WTC11 (cell line): ENCODE results near the gene ALOX15. TPM values are rescaled to one million over a fixed set of nuclear protein-coding genes. Genes with fewer than 3 reads are reported as not detected.

ENCODE experiments used
- ATAC-seq: fragments of 200-7000 bp; cut with Tn5 transposase; 2 replicates; pipeline ENCODE4 v1.10.0; 2021; ENCODE audit warnings: mild to moderate bottlenecking, moderate library complexity
- CTCF ChIA-PET: fragments of 300-600 bp; sonication (Branson Sonifier 250); formaldehyde crosslinking; loops from one replicate; lab custom pipeline; 2021; ENCODE audit warnings: antibody characterized with exemption; lab: Charles Lee
- POLR2A ChIA-PET: fragments of 350-600 bp; sonication (Branson Sonifier 250); formaldehyde crosslinking; loops from one replicate; lab custom pipeline; 2021; ENCODE audit warnings: antibody characterized with exemption; lab: Charles Lee
- DNase-seq: peaks from one replicate; pipeline ENCODE4 v3.0.0; 2021; ENCODE audit warnings: low spot score
- H3K27ac Mint-ChIP-seq: 2 replicates; pipeline ENCODE4 v1.8.0; 2021; ENCODE audit warnings: mixed read lengths
- H3K27me3 Mint-ChIP-seq: 2 replicates; pipeline ENCODE4 v1.8.0; 2021; ENCODE audit warnings: low read depth, mild to moderate bottlenecking, moderate library complexity, mixed read lengths
- H3K36me3 Mint-ChIP-seq: 2 replicates; pipeline ENCODE4 v1.8.0; 2021; ENCODE audit warnings: mixed read lengths
- H3K4me1 Mint-ChIP-seq: 2 replicates; pipeline ENCODE4 v1.8.0; 2022; ENCODE audit warnings: mixed read lengths
- H3K4me3 Mint-ChIP-seq: 2 replicates; pipeline ENCODE4 v1.8.0; 2021; ENCODE audit warnings: mild to moderate bottlenecking, moderate library complexity, mixed read lengths
- H3K9me3 Mint-ChIP-seq: 2 replicates; pipeline ENCODE4 v1.8.0; 2021; ENCODE audit warnings: mixed read lengths
- ATF1 ChIP-seq: sonication (generic); formaldehyde crosslinking; IDR thresholded peaks from 2 replicates; pipeline ENCODE4 v1.8.1; 2023; ENCODE audit warnings: mild to moderate bottlenecking, moderate library complexity, missing genetic modification reagents
- CBFB ChIP-seq: sonication (generic); formaldehyde crosslinking; IDR thresholded peaks from 2 replicates; pipeline ENCODE4 v1.8.1; 2022; ENCODE audit warnings: mild to moderate bottlenecking, low read depth, missing genetic modification reagents
- CREM ChIP-seq: sonication (generic); formaldehyde crosslinking; IDR thresholded peaks from 2 replicates; pipeline ENCODE4 v1.8.1; 2022; ENCODE audit warnings: mild to moderate bottlenecking, missing genetic modification reagents, moderate library complexity
- E2F1 ChIP-seq: sonication (generic); formaldehyde crosslinking; IDR thresholded peaks from 2 replicates; pipeline ENCODE4 v1.8.0; 2022; ENCODE audit warnings: mild to moderate bottlenecking, missing genetic modification reagents
- ELF4 ChIP-seq: sonication (generic); formaldehyde crosslinking; IDR thresholded peaks from 2 replicates; pipeline ENCODE4 v1.8.1; 2022; ENCODE audit warnings: low read depth, mild to moderate bottlenecking, moderate library complexity, missing genetic modification reagents
- FOXJ3 ChIP-seq: sonication (generic); formaldehyde crosslinking; IDR thresholded peaks from 2 replicates; pipeline ENCODE4 v1.9.0; 2021; ENCODE audit warnings: missing genetic modification reagents, mild to moderate bottlenecking, borderline replicate concordance
- FOXP1 ChIP-seq: sonication (generic); formaldehyde crosslinking; IDR thresholded peaks from 2 replicates; pipeline ENCODE4 v1.8.0; 2022; ENCODE audit warnings: missing genetic modification reagents, mild to moderate bottlenecking, moderate library complexity, borderline replicate concordance
- GABPB1 ChIP-seq: sonication (generic); formaldehyde crosslinking; IDR thresholded peaks from 2 replicates; pipeline ENCODE4 v1.8.1; 2023; ENCODE audit warnings: mild to moderate bottlenecking, missing genetic modification reagents
- GRHL2 ChIP-seq: fragments of 250-450 bp; sonication (Bioruptor Pico); IDR thresholded peaks from 2 replicates; pipeline ENCODE4 v1.8.0; 2022; ENCODE audit warnings: mild to moderate bottlenecking, moderate library complexity; ENCODE audit not compliant: insufficient replicate concordance, severe bottlenecking
- IRF2 ChIP-seq: sonication (generic); formaldehyde crosslinking; IDR thresholded peaks from 2 replicates; pipeline ENCODE4 v1.8.0; 2022; ENCODE audit warnings: low read depth, missing genetic modification reagents, borderline replicate concordance
- NFE2L1 ChIP-seq: sonication (generic); formaldehyde crosslinking; IDR thresholded peaks from 2 replicates; pipeline ENCODE4 v1.8.1; 2023; ENCODE audit warnings: missing genetic modification reagents
- OVOL2 ChIP-seq: fragments of 250-450 bp; sonication (Bioruptor Pico); IDR thresholded peaks from 2 replicates; pipeline ENCODE4 v1.9.0; 2021; ENCODE audit warnings: mild to moderate bottlenecking, borderline replicate concordance
- PRRX2 ChIP-seq: fragments of 250-450 bp; sonication (Bioruptor Pico); IDR thresholded peaks from 2 replicates; pipeline ENCODE4 v1.8.0; 2021; ENCODE audit warnings: mild to moderate bottlenecking
- RELA ChIP-seq: sonication (generic); formaldehyde crosslinking; IDR thresholded peaks from 2 replicates; pipeline ENCODE4 v1.8.1; 2022; ENCODE audit warnings: missing genetic modification reagents, mild to moderate bottlenecking, borderline replicate concordance
- RORB ChIP-seq: fragments of 250-450 bp; sonication (Bioruptor Pico); IDR thresholded peaks from 2 replicates; pipeline ENCODE4 v1.9.0; 2021; ENCODE audit warnings: mild to moderate bottlenecking
- TEAD4 ChIP-seq: sonication (generic); formaldehyde crosslinking; IDR thresholded peaks from 2 replicates; pipeline ENCODE4 v1.8.0; 2022; ENCODE audit warnings: mild to moderate bottlenecking, missing genetic modification reagents
- USF1 ChIP-seq: sonication (generic); formaldehyde crosslinking; IDR thresholded peaks from 2 replicates; pipeline ENCODE4 v1.8.0; 2022; ENCODE audit warnings: mild to moderate bottlenecking, missing genetic modification reagents
- USF2 ChIP-seq: sonication (generic); formaldehyde crosslinking; IDR thresholded peaks from 2 replicates; pipeline ENCODE4 v1.8.1; 2023; ENCODE audit warnings: mild to moderate bottlenecking, missing genetic modification reagents, moderate library complexity
- ZNF121 ChIP-seq: sonication (generic); formaldehyde crosslinking; IDR thresholded peaks from 2 replicates; pipeline ENCODE4 v1.8.0; 2023; ENCODE audit warnings: missing genetic modification reagents
- ZNF263 ChIP-seq: sonication (generic); formaldehyde crosslinking; IDR thresholded peaks from 2 replicates; pipeline ENCODE4 v1.8.1; 2022; ENCODE audit warnings: low read depth, mild to moderate bottlenecking, moderate library complexity, missing genetic modification reagents
- total RNA-seq: library from RNA; stranded (reverse); gene quantifications from 3 replicates; pipeline ENCODE4 v1.2.3, GENCODE V29; 2021
- TF ChIP-seq, protein P1 (sequence below): sonication (generic); formaldehyde crosslinking; IDR thresholded peaks from 2 replicates; pipeline ENCODE4 v1.8.0; 2022; ENCODE audit warnings: missing genetic modification reagents
- TF ChIP-seq, protein P2 (sequence below): sonication (generic); formaldehyde crosslinking; IDR thresholded peaks from 2 replicates; pipeline ENCODE4 v1.8.1; 2023; ENCODE audit warnings: mild to moderate bottlenecking, moderate library complexity, missing genetic modification reagents

Gene ALOX15
- total RNA-seq, 1 experiment from 2014 or later = 0.50 TPM

- DNase-seq (no peak), ATAC-seq (no peak)
- H3K27me3 Mint-ChIP-seq = no peaks in the 10 kb centered on the region
- H3K27ac Mint-ChIP-seq = no peak overlapping the region
- no peak overlapping the region for H3K4me3 Mint-ChIP-seq
- CTCF ChIA-PET = no interaction called here
- TF ChIP-seq OVOL2 (CRISPR knock-in tag) = no peak
- TF ChIP-seq RELA = no peak
- TF ChIP-seq USF2 = no peak
- TF ChIP-seq FOXJ3 (CRISPR knock-in tag) = no peak
- no peak for TF ChIP-seq TEAD4 (CRISPR knock-in tag)
- TF ChIP-seq ZNF121 (CRISPR knock-in tag) = no peak
- TF ChIP-seq, all 79 proteins: peak for 0
- H3K9me3 Mint-ChIP-seq = no peaks in the 10 kb centered on the region
- POLR2A ChIA-PET = no interaction called here
- H3K4me1 Mint-ChIP-seq = 0 out of 2 replicates have a peak, but pooled peaks cover 2% of the 10 kb centered on the region
- H3K36me3 Mint-ChIP-seq = peaks cover 52% of the 10 kb centered on the region
Measured at GRCh38 chr17:4673169-4673568, 31.7 kb upstream of the ALOX15 start.

- no peak overlapping the region for H3K4me3 Mint-ChIP-seq
- POLR2A ChIA-PET = no interaction called here
- CTCF ChIA-PET = no interaction called here
- H3K27me3 Mint-ChIP-seq = no peaks in the 10 kb centered on the region
- no peak for ATAC-seq
- DNase-seq = no peak
- H3K27ac Mint-ChIP-seq = no peak overlapping the region
- H3K9me3 Mint-ChIP-seq = no peaks in the 10 kb centered on the region
- peaks cover 50% of the 10 kb centered on the region for H3K36me3 Mint-ChIP-seq
- TF ChIP-seq USF1 (no peak), ATF1 (CRISPR knock-in tag) (no peak), FOXP1 (no peak), RORB (CRISPR knock-in tag) (no peak), PRRX2 (no peak), TEAD4 (CRISPR knock-in tag) (no peak)
- TF ChIP-seq, protein P1, sequence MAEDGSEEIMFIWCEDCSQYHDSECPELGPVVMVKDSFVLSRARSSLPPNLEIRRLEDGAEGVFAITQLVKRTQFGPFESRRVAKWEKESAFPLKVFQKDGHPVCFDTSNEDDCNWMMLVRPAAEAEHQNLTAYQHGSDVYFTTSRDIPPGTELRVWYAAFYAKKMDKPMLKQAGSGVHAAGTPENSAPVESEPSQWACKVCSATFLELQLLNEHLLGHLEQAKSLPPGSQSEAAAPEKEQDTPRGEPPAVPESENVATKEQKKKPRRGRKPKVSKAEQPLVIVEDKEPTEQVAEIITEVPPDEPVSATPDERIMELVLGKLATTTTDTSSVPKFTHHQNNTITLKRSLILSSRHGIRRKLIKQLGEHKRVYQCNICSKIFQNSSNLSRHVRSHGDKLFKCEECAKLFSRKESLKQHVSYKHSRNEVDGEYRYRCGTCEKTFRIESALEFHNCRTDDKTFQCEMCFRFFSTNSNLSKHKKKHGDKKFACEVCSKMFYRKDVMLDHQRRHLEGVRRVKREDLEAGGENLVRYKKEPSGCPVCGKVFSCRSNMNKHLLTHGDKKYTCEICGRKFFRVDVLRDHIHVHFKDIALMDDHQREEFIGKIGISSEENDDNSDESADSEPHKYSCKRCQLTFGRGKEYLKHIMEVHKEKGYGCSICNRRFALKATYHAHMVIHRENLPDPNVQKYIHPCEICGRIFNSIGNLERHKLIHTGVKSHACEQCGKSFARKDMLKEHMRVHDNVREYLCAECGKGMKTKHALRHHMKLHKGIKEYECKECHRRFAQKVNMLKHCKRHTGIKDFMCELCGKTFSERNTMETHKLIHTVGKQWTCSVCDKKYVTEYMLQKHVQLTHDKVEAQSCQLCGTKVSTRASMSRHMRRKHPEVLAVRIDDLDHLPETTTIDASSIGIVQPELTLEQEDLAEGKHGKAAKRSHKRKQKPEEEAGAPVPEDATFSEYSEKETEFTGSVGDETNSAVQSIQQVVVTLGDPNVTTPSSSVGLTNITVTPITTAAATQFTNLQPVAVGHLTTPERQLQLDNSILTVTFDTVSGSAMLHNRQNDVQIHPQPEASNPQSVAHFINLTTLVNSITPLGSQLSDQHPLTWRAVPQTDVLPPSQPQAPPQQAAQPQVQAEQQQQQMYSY = no peak
- peaks cover 3% of the 10 kb centered on the region for H3K4me1 Mint-ChIP-seq
Measured at GRCh38 chr17:4672751-4673150, 31.3 kb upstream of the ALOX15 start.

- no peaks in the 10 kb centered on the region for H3K27me3 Mint-ChIP-seq
- peaks cover 9% of the 10 kb centered on the region for H3K4me1 Mint-ChIP-seq
- H3K4me3 Mint-ChIP-seq = no peak overlapping the region
- peaks cover 46% of the 10 kb centered on the region for H3K36me3 Mint-ChIP-seq
- ChIA-PET POLR2A (no interaction called here), CTCF (no interaction called here)
- no peak for TF ChIP-seq CBFB (CRISPR knock-in tag)
- TF ChIP-seq IRF2 (CRISPR knock-in tag) = no peak
- no peak for TF ChIP-seq GRHL2 (CRISPR knock-in tag)
- no peak for TF ChIP-seq ELF4
- TF ChIP-seq E2F1 (CRISPR knock-in tag) = no peak
- TF ChIP-seq, protein P2, sequence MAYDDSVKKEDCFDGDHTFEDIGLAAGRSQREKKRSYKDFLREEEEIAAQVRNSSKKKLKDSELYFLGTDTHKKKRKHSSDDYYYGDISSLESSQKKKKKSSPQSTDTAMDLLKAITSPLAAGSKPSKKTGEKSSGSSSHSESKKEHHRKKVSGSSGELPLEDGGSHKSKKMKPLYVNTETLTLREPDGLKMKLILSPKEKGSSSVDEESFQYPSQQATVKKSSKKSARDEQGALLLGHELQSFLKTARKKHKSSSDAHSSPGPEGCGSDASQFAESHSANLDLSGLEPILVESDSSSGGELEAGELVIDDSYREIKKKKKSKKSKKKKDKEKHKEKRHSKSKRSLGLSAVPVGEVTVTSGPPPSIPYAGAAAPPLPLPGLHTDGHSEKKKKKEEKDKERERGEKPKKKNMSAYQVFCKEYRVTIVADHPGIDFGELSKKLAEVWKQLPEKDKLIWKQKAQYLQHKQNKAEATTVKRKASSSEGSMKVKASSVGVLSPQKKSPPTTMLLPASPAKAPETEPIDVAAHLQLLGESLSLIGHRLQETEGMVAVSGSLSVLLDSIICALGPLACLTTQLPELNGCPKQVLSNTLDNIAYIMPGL (CRISPR knock-in tag) = no peak
- TF ChIP-seq NFE2L1 (CRISPR knock-in tag) = no peak
- no peak for TF ChIP-seq ZNF263 (CRISPR knock-in tag)
- no peak for TF ChIP-seq CREM (CRISPR knock-in tag)
- TF ChIP-seq GABPB1 (CRISPR knock-in tag) = no peak
- no peak overlapping the region for H3K27ac Mint-ChIP-seq
- ATAC-seq (no peak), DNase-seq (no peak)
- H3K9me3 Mint-ChIP-seq = no peaks in the 10 kb centered on the region
Measured at GRCh38 chr17:4672055-4672630, 30.7 kb upstream of the ALOX15 start.
